ENCODE results near the gene TGFA. TPM values are rescaled to one million over a fixed set of nuclear protein-coding genes. Genes with fewer than 3 reads are reported as not detected.

TGFA gene
- total RNA-seq, 2 experiments from 2014 or later = not detected

DNA sequence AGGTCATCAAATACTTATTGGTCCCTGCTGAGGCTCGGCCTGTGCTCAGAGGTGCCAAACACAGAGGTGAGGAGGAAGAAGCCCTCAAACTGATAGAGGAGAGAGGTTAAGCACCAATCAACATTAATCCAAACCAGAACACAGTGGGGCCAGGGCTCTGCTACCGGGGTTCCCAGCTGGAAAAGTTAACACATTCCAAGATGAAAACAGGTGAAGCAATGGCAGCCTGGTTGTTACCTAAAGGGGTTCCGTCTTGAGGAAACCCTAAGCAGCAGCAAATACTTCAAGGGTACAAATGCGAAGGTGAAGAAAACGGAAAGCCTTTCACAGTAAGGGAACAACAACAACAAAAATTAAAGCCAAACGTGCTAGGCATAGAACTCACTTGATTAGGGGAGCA, 5.4 kb downstream of the TGFA start:
- Mint-ChIP-seq H3K4me1 (peaks cover 8% of the 10 kb centered on the region), H3K27ac (no peak overlapping the region), H3K4me3 (no peak overlapping the region), H3K36me3 (no peaks in the 10 kb centered on the region), H3K27me3 (peaks cover 45% of the 10 kb centered on the region), H3K9me3 (ENCODE audit: low read depth) (no peaks in the 10 kb centered on the region)
- DNase-seq = no peak
- ATAC-seq = no peak
- CTCF ChIA-PET = no interaction called here

DNA sequence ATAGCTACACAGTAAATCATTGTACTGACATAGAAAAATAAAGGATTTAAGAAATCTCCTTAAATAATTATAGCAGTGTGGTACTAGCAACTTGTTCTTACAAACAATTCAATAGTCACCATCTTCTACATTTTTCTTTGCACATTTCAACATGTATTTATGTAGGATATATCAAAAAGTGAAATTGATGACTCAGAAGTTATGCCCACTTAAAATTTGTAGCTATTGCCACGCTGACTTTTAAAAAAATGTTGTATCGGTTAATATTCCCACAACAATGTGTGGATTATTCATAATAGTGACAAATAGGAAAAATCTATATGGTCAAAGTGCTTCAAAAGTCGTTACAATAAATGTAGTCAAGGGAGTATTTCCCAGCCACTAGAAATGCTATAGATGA, 6.7 kb downstream of the TGFA start:
- DNase-seq (no peak), ATAC-seq (no peak)
- Mint-ChIP-seq H3K9me3 (ENCODE audit: low read depth) (no peaks in the 10 kb centered on the region), H3K36me3 (no peaks in the 10 kb centered on the region), H3K27ac (no peak overlapping the region), H3K4me1 (no peaks in the 10 kb centered on the region), H3K27me3 (peaks cover 31% of the 10 kb centered on the region), H3K4me3 (no peak overlapping the region)
- CTCF ChIA-PET = interaction anchor here (0.6 kb wide), 1 partner anchor 243 kb away, joined by 3 read pairs; no protein-coding TSS in a partner anchor

GRCh38 chr2:70546376-70546775, 7.2 kb downstream of the TGFA start:
- Mint-ChIP-seq H3K4me3 (no peak overlapping the region), H3K36me3 (no peaks in the 10 kb centered on the region), H3K4me1 (no peaks in the 10 kb centered on the region), H3K27me3 (peaks cover 29% of the 10 kb centered on the region), H3K9me3 (ENCODE audit: low read depth) (no peaks in the 10 kb centered on the region), H3K27ac (no peak overlapping the region)
- DNase-seq (no peak), ATAC-seq (no peak)
- CTCF ChIA-PET = interaction anchor here (0.6 kb wide), 1 partner anchor 242 kb away, joined by 3 read pairs; no protein-coding TSS in a partner anchor

- no peak for ATAC-seq
- peaks cover 19% of the 10 kb centered on the region for H3K27me3 Mint-ChIP-seq
- CTCF ChIA-PET = interaction anchor here (0.7 kb wide), 1 partner anchor 28 kb away, joined by 3 read pairs; no protein-coding TSS in a partner anchor
- no peaks in the 10 kb centered on the region for H3K9me3 Mint-ChIP-seq (ENCODE audit: low read depth)
- no peak for DNase-seq
- no peak overlapping the region for H3K4me3 Mint-ChIP-seq
- no peaks in the 10 kb centered on the region for H3K4me1 Mint-ChIP-seq
- H3K36me3 Mint-ChIP-seq = no peaks in the 10 kb centered on the region
- H3K27ac Mint-ChIP-seq = no peak overlapping the region
Measured at GRCh38 chr2:70541481-70542020, 12.1 kb downstream of the TGFA start.

- no peak for DNase-seq
- Mint-ChIP-seq H3K27me3 (peaks cover 27% of the 10 kb centered on the region), H3K9me3 (ENCODE audit: low read depth) (peaks cover 3% of the 10 kb centered on the region), H3K27ac (no peak overlapping the region), H3K4me3 (no peak overlapping the region), H3K4me1 (no peaks in the 10 kb centered on the region), H3K36me3 (peaks cover 3% of the 10 kb centered on the region)
- CTCF ChIA-PET = interaction anchor here (1.0 to 1.2 kb wide), 2 partner anchors 20 to 234 kb away, joined by 3 to 4 read pairs; no protein-coding TSS in a partner anchor
- ATAC-seq = no peak
Measured at GRCh38 chr2:70537840-70538239, 15.8 kb downstream of the TGFA start.

DNA sequence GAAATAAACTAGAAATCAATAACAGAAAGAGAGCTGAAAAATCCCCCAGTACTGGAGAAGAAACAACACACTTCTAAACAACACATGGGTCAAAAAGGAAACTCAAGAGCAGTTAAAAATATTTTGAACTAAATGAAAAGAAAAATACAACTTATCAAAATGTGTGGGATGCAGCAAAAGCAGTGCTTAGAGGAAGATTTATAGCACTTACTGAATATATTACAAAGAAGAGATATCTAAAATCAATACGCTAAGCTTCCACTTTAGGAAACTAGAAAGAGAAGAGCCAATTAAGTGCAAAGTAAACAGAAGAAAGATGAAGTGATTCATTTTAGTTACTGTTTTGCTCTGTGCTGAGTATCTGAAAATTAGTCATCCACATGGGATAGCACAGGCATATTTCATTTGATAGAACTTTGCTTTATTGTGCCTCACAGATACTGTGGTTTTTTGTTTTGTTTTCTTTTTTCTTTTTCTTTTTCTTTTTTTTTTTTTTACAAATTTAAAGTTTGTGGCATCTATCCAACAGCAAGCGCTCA, 17.0 kb downstream of the TGFA start:
- H3K36me3 Mint-ChIP-seq = peaks cover 3% of the 10 kb centered on the region
- H3K27ac Mint-ChIP-seq = no peak overlapping the region
- ATAC-seq (no peak), DNase-seq (no peak)
- H3K27me3 Mint-ChIP-seq = peaks cover 27% of the 10 kb centered on the region
- H3K9me3 Mint-ChIP-seq (ENCODE audit: low read depth) = peaks cover 3% of the 10 kb centered on the region
- H3K4me3 Mint-ChIP-seq = no peak overlapping the region
- CTCF ChIA-PET = interaction anchor here (0.6 to 1.6 kb wide), 2 partner anchors 60 to 81 kb away, joined by 3 to 4 read pairs; no protein-coding TSS in a partner anchor
- peaks cover 1% of the 10 kb centered on the region for H3K4me1 Mint-ChIP-seq

GRCh38 chr2:70535573-70535972, 18.1 kb downstream of the TGFA start:
- H3K27me3 Mint-ChIP-seq = peaks cover 23% of the 10 kb centered on the region
- peaks cover 3% of the 10 kb centered on the region for H3K36me3 Mint-ChIP-seq
- CTCF ChIA-PET = interaction anchor here (1.6 kb wide), 1 partner anchor 82 kb away, joined by 4 read pairs; no protein-coding TSS in a partner anchor
- peaks cover 3% of the 10 kb centered on the region for H3K9me3 Mint-ChIP-seq (ENCODE audit: low read depth)
- no peak overlapping the region for H3K4me3 Mint-ChIP-seq
- H3K4me1 Mint-ChIP-seq = peaks cover 3% of the 10 kb centered on the region
- ATAC-seq (no peak), DNase-seq (no peak)
- H3K27ac Mint-ChIP-seq = no peak overlapping the region

- no peak overlapping the region for H3K27ac Mint-ChIP-seq
Measured at GRCh38 chr2:70534183-70534836, 19.3 kb downstream of the TGFA start.

DNA sequence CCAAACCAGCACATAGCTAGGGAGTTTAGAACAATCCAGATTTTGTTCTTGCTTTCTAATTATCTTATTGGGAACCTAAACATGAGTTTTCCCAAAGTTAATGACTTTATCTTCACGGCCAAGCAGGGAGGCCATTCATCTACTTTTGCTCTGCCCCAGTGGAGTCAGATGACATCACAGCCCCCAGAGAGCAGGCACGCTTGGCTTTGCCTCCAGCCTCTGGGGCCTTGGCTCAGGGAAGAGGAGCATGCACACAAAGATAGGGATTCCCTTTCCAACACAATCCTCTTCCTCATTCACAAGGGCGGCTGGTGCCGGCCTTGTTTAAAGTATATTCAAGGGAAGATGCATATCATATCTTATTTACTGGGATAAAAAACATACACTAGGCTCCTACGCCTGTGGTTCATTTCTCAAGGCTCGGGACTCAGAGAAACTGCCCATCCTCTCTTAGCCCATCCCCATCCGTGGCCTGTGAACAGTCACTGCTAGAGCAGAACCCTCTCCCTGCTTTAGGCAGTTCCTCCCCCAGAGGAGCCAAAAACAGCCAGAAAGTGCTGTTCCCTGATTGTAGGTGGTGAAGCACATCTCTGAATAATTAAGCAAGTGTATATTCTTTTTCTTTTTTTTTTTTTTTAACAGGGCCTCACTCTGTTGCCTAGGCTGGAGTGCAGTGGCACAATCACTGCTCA, 21.2 kb downstream of the TGFA start:
- CTCF ChIA-PET = no interaction called here
- H3K27me3 Mint-ChIP-seq = peaks cover 23% of the 10 kb centered on the region
- ATAC-seq = no peak
- no peak overlapping the region for H3K4me3 Mint-ChIP-seq
- peaks cover 3% of the 10 kb centered on the region for H3K36me3 Mint-ChIP-seq
- H3K4me1 Mint-ChIP-seq = peaks cover 3% of the 10 kb centered on the region
- DNase-seq = no peak
- peaks cover 3% of the 10 kb centered on the region for H3K9me3 Mint-ChIP-seq (ENCODE audit: low read depth)
- no peak overlapping the region for H3K27ac Mint-ChIP-seq

More at GRCh38 chr2:70534183-70534836, 19.3 kb downstream of the TGFA start:
- Mint-ChIP-seq H3K4me1 (peaks cover 3% of the 10 kb centered on the region), H3K4me3 (no peak overlapping the region), H3K27me3 (peaks cover 22% of the 10 kb centered on the region), H3K9me3 (ENCODE audit: low read depth) (peaks cover 3% of the 10 kb centered on the region), H3K36me3 (peaks cover 3% of the 10 kb centered on the region)
- CTCF ChIA-PET = interaction anchor here (1.1 kb wide), 1 partner anchor 230 kb away, joined by 3 read pairs; no protein-coding TSS in a partner anchor
- no peak for ATAC-seq
- no peak for DNase-seq

- H3K9me3 Mint-ChIP-seq (ENCODE audit: low read depth) = peaks cover 3% of the 10 kb centered on the region
- ATAC-seq (no peak), DNase-seq (no peak)
- no peak overlapping the region for H3K4me3 Mint-ChIP-seq
- H3K36me3 Mint-ChIP-seq = peaks cover 3% of the 10 kb centered on the region
- peaks cover 3% of the 10 kb centered on the region for H3K4me1 Mint-ChIP-seq
- CTCF ChIA-PET = no interaction called here
- H3K27me3 Mint-ChIP-seq = peaks cover 26% of the 10 kb centered on the region
- H3K27ac Mint-ChIP-seq = no peak overlapping the region
Measured at GRCh38 chr2:70531419-70532086, 22.1 kb downstream of the TGFA start.

- CTCF ChIA-PET = no interaction called here
- no peaks in the 10 kb centered on the region for H3K9me3 Mint-ChIP-seq (ENCODE audit: low read depth)
- peaks cover 11% of the 10 kb centered on the region for H3K27me3 Mint-ChIP-seq
- ATAC-seq (no peak), DNase-seq (no peak)
- peaks cover 3% of the 10 kb centered on the region for H3K4me1 Mint-ChIP-seq
- no peak overlapping the region for H3K27ac Mint-ChIP-seq
- no peaks in the 10 kb centered on the region for H3K36me3 Mint-ChIP-seq
- H3K4me3 Mint-ChIP-seq = no peak overlapping the region
Measured at GRCh38 chr2:70529610-70530009, 24.0 kb downstream of the TGFA start.

DNA sequence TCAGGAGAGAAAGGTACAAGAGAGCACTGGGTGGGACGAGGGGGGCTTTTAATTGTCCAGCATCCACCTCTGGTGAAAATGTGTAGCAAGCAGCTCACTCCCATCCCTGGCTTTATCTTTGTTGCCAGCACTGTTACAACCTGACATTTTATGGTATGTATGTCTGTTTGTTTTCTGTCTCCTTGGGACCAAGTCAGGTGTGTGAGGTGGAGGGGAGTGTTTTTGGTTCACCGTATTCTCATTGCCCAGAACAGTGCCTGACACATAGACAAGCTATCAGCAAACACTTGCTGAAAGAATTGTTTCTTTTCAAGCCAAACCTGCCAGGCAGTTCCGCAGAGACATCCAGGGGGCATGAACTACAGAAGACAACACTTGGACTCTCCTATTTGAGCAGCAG, 24.7 kb downstream of the TGFA start:
- H3K4me1 Mint-ChIP-seq = peaks cover 8% of the 10 kb centered on the region
- no peaks in the 10 kb centered on the region for H3K9me3 Mint-ChIP-seq (ENCODE audit: low read depth)
- H3K4me3 Mint-ChIP-seq = no peak overlapping the region
- H3K27ac Mint-ChIP-seq = no peak overlapping the region
- DNase-seq (no peak), ATAC-seq (no peak)
- H3K36me3 Mint-ChIP-seq = no peaks in the 10 kb centered on the region
- H3K27me3 Mint-ChIP-seq = peaks cover 9% of the 10 kb centered on the region
- CTCF ChIA-PET = interaction anchor here (1.1 kb wide), 1 partner anchor 188 kb away, joined by 3 read pairs; no protein-coding TSS in a partner anchor

DNA sequence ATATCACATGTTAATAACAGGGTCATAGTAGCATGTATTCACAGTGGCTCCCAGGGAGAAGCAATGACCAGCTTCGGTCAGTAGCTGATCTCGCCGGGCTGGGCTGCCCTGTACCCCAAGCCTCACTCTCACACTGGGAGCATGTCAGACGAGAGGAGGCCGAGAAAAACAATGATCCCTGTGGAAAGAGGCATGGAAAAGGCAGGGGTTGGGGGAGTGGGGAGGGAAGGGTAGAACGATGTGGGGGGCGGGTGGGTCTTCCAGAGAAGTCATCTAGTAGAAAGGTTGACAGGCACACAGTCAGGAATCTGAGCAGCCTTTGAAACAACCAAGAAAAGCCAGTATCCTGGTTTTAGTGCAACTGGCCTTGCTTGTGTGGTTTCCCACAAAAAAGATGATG, 25.4 kb downstream of the TGFA start:
- no peak for DNase-seq
- H3K9me3 Mint-ChIP-seq (ENCODE audit: low read depth) = no peaks in the 10 kb centered on the region
- H3K4me3 Mint-ChIP-seq = no peak overlapping the region
- H3K27me3 Mint-ChIP-seq = peaks cover 7% of the 10 kb centered on the region
- H3K27ac Mint-ChIP-seq = no peak overlapping the region
- CTCF ChIA-PET = interaction anchor here (1.1 kb wide), 1 partner anchor 187 kb away, joined by 3 read pairs; no protein-coding TSS in a partner anchor
- peaks cover 15% of the 10 kb centered on the region for H3K4me1 Mint-ChIP-seq
- no peaks in the 10 kb centered on the region for H3K36me3 Mint-ChIP-seq
- ATAC-seq = no peak
